ENCODE measurements around the gene PRSS33. TPM values are rescaled to one million over a fixed set of nuclear protein-coding genes. Genes with fewer than 3 reads are reported as not detected.

The PRSS33 gene
- total RNA-seq, 1 donor from 2014 or later, result 2.9 TPM

- DNase-seq, result peak; percentile 95
These were observed 10.0 kb downstream of the PRSS33 start, which contains the start of gene ELOB for GRCh38 chr16:2777231-2777902. ELOB (minus strand) TSS chr16:2777280; CDS start chr16:2777239, 41 bp downstream.

GRCh38 chr16:2776500-2777139 lies 10.7 kb downstream of the PRSS33 start:
- peak; percentile 41 for DNase-seq

- no peak for DNase-seq
These were observed 11.4 kb downstream of the PRSS33 start for GRCh38 chr16:2775765-2776499.

- DNase-seq, result no peak
These were observed 12.1 kb downstream of the PRSS33 start for GRCh38 chr16:2775131-2775716.

- DNase-seq, result no peak
These were observed 13.0 kb downstream of the PRSS33 start for GRCh38 chr16:2774161-2774891.

- DNase-seq, result no peak
These were observed 14.0 kb downstream of the PRSS33 start for GRCh38 chr16:2773188-2773968.

- no peak for DNase-seq
These were observed 15.6 kb downstream of the PRSS33 start for GRCh38 chr16:2771496-2772402.

- DNase-seq, result no peak
These were observed 17.1 kb downstream of the PRSS33 start for GRCh38 chr16:2770057-2770951.

GRCh38 chr16:2769675-2770056 lies 17.7 kb downstream of the PRSS33 start:
- no peak for DNase-seq

GRCh38 chr16:2769100-2769529 lies 18.2 kb downstream of the PRSS33 start:
- DNase-seq, result no peak

- DNase-seq, result no peak
These were observed 18.8 kb downstream of the PRSS33 start for GRCh38 chr16:2768403-2769089.

GRCh38 chr16:2767891-2768290 lies 19.5 kb downstream of the PRSS33 start:
- DNase-seq, result no peak

- DNase-seq, result no peak
These were observed 20.1 kb downstream of the PRSS33 start for GRCh38 chr16:2767140-2767731.

- DNase-seq, result no peak
These were observed 20.8 kb downstream of the PRSS33 start for GRCh38 chr16:2766430-2767139.

GRCh38 chr16:2765462-2766404 lies 21.6 kb downstream of the PRSS33 start:
- DNase-seq, result no peak

- DNase-seq, result no peak
These were observed 22.6 kb downstream of the PRSS33 start for GRCh38 chr16:2764718-2765117.

All from tongue (tissue), 2 donors.